BE2C (cell line): Measurements from ENCODE around the gene CFAP57.

Experiments used
- DNase-seq: peaks from one replicate; pipeline ENCODE4 v3.0.0-alpha.2; 2020
- H3K27me3 ChIP-seq: fragments of 250-450 bp; sonication (Bioruptor Pico); 2 replicates; pipeline ENCODE4 v1.5.1; 2020; ENCODE audit warnings: mild to moderate bottlenecking
- H3K36me3 ChIP-seq: fragments of 250-450 bp; sonication (Bioruptor Pico); 2 replicates; pipeline ENCODE4 v1.5.1; 2020; ENCODE audit warnings: mild to moderate bottlenecking
- H3K4me1 ChIP-seq: fragments of 250-450 bp; sonication (Bioruptor Pico); 2 replicates; pipeline ENCODE4 v1.5.1; 2020
- H3K4me3 ChIP-seq: 2 replicates; pipeline ENCODE4 v1.5.1; 2011; ENCODE audit warnings: low read depth, low read length
- H3K9me3 ChIP-seq: fragments of 250-450 bp; sonication (Bioruptor Pico); 2 replicates; pipeline ENCODE4 v1.5.1; 2020
- TF ChIP-seq, protein P1 (sequence below): IDR thresholded peaks from 2 replicates; pipeline ENCODE4 v1.5.1; 2012; ENCODE audit warnings: mild to moderate bottlenecking, low read depth, low read length

CFAP57 gene

GRCh38 chr1:43277116-43277876 is 105.2 kb downstream of the CFAP57 start:
- no peak for DNase-seq
- TF ChIP-seq, protein P1, sequence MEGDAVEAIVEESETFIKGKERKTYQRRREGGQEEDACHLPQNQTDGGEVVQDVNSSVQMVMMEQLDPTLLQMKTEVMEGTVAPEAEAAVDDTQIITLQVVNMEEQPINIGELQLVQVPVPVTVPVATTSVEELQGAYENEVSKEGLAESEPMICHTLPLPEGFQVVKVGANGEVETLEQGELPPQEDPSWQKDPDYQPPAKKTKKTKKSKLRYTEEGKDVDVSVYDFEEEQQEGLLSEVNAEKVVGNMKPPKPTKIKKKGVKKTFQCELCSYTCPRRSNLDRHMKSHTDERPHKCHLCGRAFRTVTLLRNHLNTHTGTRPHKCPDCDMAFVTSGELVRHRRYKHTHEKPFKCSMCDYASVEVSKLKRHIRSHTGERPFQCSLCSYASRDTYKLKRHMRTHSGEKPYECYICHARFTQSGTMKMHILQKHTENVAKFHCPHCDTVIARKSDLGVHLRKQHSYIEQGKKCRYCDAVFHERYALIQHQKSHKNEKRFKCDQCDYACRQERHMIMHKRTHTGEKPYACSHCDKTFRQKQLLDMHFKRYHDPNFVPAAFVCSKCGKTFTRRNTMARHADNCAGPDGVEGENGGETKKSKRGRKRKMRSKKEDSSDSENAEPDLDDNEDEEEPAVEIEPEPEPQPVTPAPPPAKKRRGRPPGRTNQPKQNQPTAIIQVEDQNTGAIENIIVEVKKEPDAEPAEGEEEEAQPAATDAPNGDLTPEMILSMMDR = no peak
- no peaks in the 10 kb centered on the region for H3K4me1 ChIP-seq
- H3K4me3 ChIP-seq = no peak overlapping the region
- H3K9me3 ChIP-seq = no peaks in the 10 kb centered on the region
- no peaks in the 10 kb centered on the region for H3K27me3 ChIP-seq
- no peaks in the 10 kb centered on the region for H3K36me3 ChIP-seq

- no peaks in the 10 kb centered on the region for H3K9me3 ChIP-seq
- no peak overlapping the region for H3K4me3 ChIP-seq
- TF ChIP-seq, protein P1 = no peak
- no peaks in the 10 kb centered on the region for H3K27me3 ChIP-seq
- H3K36me3 ChIP-seq = no peaks in the 10 kb centered on the region
- no peak for DNase-seq
- no peaks in the 10 kb centered on the region for H3K4me1 ChIP-seq
Observed at GRCh38 chr1:43279161-43279560, 107.0 kb downstream of the CFAP57 start.

DNA sequence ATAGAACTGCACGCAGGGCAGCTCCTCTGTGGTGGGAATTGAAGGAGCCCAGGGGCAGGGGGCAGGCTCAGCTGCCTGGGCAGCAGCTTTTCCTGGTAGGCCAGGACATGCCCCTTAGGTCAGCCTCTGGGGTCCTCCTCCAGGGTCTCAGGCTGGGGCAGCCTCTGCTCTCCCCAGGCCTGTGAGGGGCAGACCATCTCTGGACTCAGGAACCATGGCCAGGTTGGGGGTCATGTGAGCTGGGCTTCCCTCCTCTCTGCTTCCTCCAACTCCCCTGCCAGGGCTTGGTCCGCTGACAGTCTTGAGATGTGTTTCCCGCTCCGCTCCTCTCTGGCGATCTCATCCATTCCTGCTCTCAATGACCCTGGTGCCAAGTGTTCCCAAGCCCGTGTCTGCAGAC is 107.5 kb downstream of the CFAP57 start:
- no peak for DNase-seq
- TF ChIP-seq, protein P1 = no peak
- Histone ChIP-seq H3K4me3 (no peak overlapping the region), H3K4me1 (no peaks in the 10 kb centered on the region), H3K27me3 (no peaks in the 10 kb centered on the region), H3K36me3 (no peaks in the 10 kb centered on the region), H3K9me3 (no peaks in the 10 kb centered on the region)

DNA sequence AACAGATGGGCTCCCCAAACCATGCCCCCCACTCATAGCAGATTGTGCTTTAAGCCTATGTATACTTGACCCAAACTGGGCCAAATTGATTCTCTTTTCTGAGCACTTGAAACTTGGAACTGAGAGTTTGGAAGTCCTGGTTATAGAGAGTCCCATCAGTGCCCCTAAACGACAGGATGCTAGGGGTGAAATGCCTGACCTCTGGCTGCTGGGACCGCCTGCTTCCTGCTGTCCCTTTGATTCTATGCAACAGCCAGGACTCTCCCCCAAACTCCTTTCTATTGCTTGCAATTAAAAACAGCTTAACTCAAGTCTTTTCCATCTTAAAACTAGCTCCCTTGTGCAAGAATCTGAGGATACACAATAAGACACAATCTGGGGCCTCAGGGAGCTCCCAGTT is 108.6 kb downstream of the CFAP57 start:
- Histone ChIP-seq H3K9me3 (no peaks in the 10 kb centered on the region), H3K36me3 (no peaks in the 10 kb centered on the region), H3K4me3 (no peak overlapping the region), H3K27me3 (no peaks in the 10 kb centered on the region), H3K4me1 (no peaks in the 10 kb centered on the region)
- no peak for DNase-seq
- TF ChIP-seq, protein P1 = no peak

DNA sequence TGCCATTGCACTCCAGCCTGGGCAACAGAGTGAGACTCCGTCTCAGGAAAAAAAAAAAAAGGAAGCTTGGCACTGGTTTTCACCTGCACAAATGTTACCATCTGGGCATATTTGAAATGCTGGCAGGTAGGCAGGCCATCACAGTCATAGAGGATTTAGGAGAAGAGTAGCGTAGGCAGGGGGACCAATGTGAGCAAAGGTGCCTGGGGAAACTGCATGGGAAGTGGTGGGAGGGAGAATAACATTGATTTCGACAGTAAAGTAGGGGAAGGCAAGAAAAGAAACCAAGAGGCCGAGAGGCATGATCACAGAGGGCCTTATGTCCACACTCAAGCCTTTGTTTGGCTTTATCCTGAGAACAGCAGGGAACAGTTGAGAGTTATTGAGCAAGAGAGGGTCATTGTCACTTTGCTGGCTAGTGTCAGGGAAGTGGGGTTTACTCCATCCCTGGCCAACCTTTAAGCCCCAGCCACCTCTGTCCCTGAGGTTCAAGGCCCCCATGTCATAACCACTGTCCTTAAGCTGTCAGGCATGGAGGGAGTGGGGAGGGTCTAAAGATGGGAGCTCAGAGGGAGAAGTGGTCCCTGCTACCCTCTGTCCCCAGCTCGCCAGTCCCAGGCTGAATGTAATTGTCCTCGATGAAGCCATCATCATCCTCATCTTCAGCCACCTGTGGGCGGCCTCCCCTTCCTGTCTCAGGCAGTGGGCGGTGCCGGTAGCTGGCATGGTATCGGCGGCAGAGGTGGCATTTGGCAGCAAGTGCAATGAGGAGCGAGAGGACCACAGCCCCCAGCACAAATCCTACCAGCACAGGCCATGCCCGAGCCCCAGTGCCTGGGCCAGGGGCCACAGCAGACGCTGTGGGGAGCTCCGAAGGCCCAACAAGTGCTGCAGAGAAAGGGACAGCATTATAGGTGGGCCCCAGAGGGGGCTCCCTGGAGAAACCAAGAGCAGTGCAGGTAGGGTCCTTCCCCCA is 110.4 kb downstream of the CFAP57 start:
- no peaks in the 10 kb centered on the region for H3K27me3 ChIP-seq
- no peaks in the 10 kb centered on the region for H3K4me1 ChIP-seq
- TF ChIP-seq, protein P1 = no peak
- H3K9me3 ChIP-seq = no peaks in the 10 kb centered on the region
- H3K36me3 ChIP-seq = no peaks in the 10 kb centered on the region
- no peak overlapping the region for H3K4me3 ChIP-seq
- DNase-seq = no peak

DNA sequence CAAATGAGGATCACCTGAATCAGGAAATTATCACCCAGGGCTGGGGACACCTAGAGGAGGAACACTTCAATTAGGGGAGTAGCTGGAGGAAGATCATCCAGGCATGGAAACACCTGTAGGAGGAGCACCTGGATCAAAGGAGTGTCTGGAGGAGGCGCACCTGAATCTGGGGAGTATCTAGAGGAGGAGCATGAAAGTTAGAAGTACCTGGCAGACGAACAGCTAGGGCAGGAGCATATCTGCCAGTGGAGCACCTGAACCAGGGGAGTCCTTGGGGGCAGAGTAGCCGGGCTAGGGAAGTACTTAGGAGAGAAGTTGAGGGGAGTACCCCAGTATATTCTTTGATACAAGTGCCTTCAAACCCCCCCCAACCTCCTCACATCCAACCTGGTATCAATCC is 111.9 kb downstream of the CFAP57 start:
- Histone ChIP-seq H3K4me3 (no peak overlapping the region), H3K27me3 (no peaks in the 10 kb centered on the region), H3K36me3 (no peaks in the 10 kb centered on the region), H3K4me1 (no peaks in the 10 kb centered on the region), H3K9me3 (no peaks in the 10 kb centered on the region)
- DNase-seq = no peak
- TF ChIP-seq, protein P1 = no peak
